Stimulated activated CD4-positive, alpha-beta T cell treated with anti-CD3 and anti-CD28 coated beads, Interleukin-2, amount 100 ng/mL, for 4 hours (primary cell): ENCODE results near the gene SLC6A20.

Experiments
- DNase-seq: peaks from one replicate; pipeline ENCODE4 v3.0.0-alpha.2; 2020; ENCODE audit warnings: low read depth

The SLC6A20 gene

GRCh38 chr3:45719655-45720487, 76.5 kb downstream of the SLC6A20 start:
- no peak for DNase-seq

GRCh38 chr3:45716790-45717336, 79.5 kb downstream of the SLC6A20 start:
- no peak for DNase-seq

GRCh38 chr3:45715945-45716344, 80.4 kb downstream of the SLC6A20 start:
- DNase-seq = no peak

- DNase-seq = no peak
Observed at GRCh38 chr3:45712434-45713110, 83.8 kb downstream of the SLC6A20 start.

DNA sequence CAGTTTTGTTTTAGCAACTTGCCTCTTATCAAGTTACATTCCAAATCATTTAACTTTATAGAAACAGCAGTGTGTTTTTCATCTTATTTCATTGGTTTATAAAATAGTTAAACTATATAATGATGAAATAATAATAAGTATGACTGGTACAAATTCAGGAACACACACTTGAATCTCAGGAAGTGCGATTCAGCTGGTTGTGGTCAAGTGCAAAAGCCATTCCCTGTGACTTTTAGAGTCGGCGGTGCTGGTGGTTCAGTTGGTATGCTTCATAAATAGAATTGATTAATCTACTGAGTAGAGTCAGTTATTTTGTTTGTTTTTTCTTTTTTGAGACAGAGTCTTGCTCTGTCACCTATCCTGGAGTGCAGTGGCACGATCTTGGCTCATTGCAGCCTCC, 84.4 kb downstream of the SLC6A20 start:
- no peak for DNase-seq

DNA sequence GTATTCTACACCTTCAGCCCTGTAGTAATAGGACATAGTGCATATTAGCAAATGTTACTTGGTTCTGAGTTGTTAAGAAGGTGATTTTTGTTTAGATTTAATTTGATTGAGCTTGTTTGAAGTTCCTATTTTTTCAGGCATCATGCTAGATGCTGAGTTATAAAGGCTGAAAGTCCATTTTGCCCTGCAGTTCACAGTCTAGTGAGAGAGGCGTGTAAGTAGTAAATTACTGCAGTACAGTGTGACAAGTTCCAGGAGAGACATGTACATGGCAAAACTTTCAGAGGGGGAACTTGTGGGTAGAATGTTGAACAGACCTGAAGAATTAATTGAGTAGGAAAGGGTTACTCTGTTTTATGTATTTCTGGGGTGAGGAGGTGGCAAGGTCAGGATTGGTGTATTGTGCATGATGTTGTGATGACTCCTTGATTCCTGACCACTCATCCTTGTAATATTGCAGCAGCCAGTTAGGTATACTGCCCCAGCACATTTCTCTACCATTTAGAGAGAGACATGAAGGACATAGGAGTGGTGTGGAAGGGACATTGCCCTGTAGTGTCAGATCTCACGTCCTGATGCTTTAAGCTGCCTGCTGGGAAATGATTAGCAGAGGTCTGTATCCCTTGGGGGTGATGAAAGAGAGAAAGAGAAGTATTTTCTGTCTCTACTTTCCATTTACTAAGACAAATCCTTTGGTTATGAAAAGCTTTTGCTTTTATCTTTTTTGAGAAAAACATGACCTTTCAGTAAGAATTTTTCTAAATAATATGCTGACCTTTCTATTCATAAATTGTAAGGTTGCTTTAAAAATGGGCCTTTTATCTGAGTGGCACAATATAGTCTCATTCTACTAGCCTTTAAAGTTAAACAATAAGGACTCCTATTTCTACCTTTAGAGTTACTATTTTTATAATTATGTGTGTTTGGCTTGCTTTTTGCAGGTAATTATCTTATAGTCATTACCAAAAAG, 90.2 kb downstream of the SLC6A20 start:
- DNase-seq = no peak
